ENCODE results near the gene SLC1A6.
"Not testable (repeated sequence)": the region's sequence is repeated elsewhere in the genome, so short reads cannot be mapped to it uniquely, and the experiment has no call there.

Gene SLC1A6

DNA sequence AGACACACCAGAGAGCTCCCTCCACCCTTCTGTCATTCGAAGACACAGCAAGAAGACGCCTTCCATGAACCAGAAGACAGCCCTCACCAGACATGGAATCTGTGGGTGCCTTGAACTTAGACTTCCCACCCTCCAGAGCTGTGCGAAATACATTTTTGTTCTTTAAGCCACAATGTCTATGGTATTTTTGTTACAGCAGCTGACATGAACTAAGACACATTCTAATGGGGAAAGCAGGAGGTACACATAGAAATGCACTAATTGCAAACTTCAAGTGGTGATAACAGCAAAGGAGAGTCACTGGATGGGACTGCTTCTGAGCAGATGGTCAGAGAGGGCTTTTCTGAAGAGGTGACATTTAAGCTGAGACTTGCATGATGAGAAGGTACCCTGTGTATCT, 22.2 kb downstream of the SLC1A6 start:
- no peak for DNase-seq (ENCODE audit: low spot score)

DNA sequence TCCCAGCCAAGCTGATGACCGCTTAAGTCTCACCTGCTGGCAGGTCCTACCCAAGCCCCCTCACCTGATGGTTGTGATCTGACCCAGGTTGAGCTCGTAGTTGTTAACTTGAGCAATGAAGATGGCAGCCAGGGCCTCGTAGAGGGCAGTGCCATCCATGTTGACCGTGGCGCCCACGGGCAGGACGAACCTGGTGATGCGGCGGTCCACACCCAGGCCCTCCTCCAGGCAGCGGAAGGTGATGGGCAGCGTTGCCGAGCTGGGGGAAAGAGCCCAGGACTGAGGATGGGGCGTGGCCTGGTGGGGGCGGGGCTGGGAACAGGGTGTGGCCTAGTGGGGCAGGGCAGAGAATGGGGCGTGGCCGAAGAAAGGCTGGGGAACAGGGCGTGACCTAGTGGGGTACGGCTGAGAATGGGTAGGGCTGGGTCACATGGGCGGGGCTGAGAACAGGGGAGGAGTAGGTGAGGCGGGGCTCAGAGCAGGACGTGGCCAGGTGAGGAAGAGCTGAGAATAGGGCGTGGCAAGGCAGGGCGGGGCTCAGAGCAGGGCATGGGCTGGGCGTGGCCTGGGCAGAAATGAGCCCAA, 25.5 kb downstream of the SLC1A6 start:
- peak; percentile 23 for DNase-seq (ENCODE audit: low spot score)

DNA sequence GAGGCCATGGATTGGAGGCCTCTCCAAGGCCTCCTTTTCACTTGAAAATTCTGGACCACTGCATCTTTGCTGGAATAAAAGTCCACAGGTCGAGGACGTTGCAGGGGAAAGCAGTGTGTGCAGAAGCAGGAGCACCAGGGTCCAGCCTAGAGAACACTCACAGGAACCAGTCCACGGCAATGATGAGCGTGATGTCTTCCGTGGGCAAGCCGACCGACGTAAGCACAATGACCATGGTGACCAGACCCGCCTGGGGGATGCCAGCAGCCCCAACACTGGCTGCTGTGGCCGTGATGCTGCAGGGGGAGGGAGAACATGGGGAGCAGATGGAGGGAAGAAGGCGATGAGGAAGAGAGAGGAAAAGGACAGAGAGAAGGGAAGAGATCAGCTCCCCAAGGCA, 26.9 kb downstream of the SLC1A6 start:
- DNase-seq (ENCODE audit: low spot score): no peak

DNA sequence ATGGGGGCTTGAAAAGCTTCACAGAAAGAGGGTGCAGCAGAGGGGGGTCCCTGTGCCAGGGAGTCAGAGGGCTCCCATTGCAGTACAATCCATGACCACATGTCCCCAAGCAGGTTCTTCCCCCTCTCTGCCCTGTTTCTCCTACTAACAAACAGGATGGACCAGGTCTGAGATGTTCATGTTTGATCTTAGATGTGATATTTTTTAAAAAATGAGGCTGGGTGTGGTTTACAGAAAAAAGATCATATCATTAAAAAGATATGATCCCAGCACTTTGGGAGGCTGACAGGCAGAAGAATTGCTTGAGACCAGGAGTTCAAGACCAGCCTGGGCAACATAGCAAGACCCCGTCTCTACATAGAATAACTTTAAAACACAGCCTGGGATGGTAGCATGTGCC, 29.2 kb downstream of the SLC1A6 start:
- no peak for DNase-seq (ENCODE audit: low spot score)

DNA sequence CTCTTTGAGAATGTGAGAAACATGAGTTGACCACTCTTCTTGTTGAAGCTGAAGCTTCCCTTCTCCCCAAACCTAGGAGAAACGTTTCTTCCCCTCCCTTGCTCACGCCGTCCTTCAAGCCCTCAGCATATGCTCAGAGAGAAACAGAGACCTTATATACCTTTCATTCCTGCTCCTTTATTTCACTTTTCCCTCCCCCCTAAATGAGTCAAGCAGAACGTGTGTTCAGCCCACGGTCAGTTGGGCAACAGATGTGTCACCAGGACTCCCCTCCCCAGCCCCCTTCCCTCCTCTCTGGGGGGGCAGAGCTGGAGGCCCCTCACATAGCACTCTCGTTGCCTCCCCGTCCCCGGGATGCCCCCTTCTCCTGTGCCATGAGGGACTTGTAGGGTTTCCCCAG, 29.8 kb downstream of the SLC1A6 start:
- no peak for DNase-seq (ENCODE audit: low spot score)

DNA sequence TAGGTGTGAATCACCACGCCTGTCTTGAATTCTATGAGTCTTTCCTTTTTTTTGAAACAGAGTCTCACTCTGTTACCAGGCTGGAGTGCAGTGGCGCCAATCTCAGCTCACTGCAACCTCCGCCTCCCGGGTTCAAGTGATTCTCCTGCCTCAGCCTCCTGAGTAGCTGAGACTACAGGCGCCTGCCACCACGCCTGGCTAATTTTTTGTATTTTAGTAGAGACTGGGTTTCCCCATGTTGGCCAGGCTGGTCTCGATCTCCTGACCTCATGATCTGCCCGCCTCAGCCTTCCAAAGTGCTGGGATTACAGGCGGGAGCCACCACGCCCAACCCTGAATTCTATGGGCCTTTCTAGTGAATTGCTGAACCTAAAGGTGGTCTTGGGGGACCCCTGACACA, 30.3 kb downstream of the SLC1A6 start:
- not testable (repeated sequence) for DNase-seq (ENCODE audit: low spot score)

DNA sequence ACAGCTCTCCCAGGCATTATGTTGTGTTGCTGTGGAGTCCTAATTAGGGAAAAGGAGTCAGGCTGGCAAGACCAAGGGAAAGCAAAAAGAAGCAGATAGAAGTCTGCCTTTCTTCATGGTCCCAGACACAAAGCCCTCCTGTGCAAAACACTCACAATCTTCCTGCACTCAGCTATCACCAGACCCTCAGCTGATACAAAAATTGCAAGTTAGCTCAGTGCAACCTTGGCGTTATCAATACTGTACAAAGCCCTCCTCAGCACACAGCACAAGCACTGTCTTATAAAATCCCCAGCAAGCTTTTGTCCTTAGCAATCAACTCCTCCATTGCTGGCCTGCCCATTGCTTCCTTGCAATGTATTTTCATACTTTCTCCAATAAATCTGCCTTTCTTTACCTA, 35.2 kb downstream of the SLC1A6 start:
- DNase-seq (ENCODE audit: low spot score): no peak

DNA sequence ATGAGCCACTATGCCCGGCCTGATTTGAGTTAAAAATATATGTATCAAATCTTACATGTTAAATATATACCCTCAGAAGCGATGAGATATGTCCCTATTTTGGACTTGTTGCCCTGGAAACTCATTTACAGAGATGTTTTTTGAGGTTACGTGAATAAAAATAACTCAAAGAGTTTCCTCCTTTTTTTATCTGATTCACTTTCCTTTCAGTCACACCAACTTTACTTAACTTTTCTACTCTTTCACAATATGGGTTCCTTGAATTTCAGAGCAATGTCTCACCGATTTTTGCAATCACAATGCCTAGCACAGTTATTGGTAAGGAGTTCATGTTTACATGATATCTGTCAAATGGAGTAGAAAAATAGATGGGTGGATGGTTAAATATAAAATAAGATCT, 36.1 kb downstream of the SLC1A6 start:
- DNase-seq (ENCODE audit: low spot score): no peak

DNA sequence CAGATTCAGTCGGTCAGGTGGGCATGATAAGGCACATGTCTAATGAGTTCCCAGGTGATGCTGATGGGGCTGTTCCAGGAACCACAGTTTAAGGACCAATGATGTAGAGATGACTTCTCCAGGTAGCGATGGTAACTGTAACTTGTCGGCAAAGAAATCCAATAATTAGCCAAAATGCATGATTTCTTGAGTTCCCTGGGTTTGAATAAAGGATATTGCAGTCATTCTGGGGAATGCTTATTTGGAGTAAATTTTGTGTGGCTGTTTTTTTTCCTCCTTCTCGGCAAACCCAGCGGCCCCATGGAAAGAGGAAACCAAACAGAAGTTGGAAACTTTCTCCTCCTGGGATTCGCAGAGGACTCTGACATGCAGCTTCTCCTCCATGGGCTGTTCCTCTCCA, 38.5 kb downstream of the SLC1A6 start, which contains the start of gene OR7C2:
Gene OR7C2, plus strand, starts transcription at position 301 of the 400 bp plus-strand sequence. Its CDS starts 0 bp downstream, at position 301.
- no peak for DNase-seq (ENCODE audit: low spot score)

DNA sequence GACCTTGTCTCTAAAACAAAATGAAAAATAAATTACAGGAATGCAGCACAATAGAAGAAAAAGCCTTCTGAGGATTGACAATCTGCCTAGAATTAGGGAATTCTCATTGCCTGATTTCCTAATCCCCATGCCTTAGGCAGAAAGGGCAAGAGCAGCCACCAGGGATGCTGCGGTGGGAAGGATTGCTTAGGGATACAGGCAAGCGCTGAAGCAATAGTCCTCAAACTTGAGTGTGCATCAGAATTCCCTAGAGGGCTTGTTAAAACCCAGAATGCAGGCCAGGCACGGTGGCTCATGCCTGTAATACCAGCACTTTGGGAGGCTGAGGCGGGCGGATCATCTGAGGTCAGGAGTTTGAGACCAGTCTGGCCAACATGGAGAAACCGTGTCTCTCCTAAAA, 39.4 kb downstream of the SLC1A6 start:
- DNase-seq (ENCODE audit: low spot score): no peak

DNA sequence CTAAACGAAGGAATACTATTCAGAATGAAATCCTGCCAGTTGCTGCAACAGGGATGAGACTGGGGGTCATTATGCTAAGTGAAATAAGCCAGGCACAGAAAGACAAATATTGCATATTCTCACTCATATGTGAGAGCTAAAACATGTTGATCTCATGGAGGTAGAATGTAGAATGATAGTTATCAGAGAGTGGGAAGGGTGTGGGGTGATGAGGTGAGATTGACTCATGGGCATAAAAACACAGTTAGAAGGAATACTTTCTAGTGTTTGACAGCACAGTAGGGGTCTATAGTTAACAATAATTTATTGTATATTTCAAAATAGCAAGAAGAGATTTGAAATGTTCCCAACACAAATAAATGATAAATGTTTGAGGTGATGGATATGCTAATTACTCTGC, 46.2 kb downstream of the SLC1A6 start:
- no peak for DNase-seq (ENCODE audit: low spot score)

DNA sequence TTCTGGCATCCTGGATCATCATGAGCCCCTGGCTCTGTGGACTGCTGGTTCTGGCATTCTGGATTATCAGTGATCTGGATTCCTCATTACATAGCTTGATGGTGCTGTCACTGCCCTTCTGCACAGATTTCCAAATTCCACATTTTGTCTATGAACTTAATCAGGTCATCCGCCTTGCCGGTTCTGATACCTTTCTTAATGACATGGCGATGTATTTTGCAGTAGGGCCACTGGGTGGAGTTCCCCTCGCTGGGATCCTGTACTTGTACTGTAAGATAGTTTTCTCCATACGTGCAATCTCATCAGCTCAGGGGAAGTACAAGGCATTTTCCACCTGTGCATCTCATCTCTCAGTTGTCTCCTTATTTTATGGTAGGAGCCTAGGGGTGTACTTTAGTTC, 62.8 kb downstream of the SLC1A6 start:
- DNase-seq (ENCODE audit: low spot score): no peak

DNA sequence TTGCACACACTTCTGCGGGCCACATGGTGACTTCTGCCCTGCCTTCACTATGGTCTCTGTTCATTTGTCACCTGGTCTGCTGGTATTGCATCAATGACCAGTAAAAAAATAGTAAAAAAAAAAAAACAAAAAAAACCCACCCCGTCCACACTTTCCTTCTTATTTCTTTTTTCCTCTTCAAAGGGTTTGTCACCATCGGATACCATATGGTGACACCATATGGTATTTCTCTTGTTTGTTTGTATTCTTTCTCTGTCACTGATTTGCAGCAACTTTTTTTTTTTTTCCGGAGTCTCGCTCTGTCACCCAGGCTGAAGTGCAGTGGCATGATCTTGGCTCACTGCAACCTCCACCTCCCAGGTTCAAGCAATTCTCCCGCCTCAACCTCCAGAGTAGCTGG, 64.5 kb downstream of the SLC1A6 start:
- DNase-seq (ENCODE audit: low spot score): no peak

DNA sequence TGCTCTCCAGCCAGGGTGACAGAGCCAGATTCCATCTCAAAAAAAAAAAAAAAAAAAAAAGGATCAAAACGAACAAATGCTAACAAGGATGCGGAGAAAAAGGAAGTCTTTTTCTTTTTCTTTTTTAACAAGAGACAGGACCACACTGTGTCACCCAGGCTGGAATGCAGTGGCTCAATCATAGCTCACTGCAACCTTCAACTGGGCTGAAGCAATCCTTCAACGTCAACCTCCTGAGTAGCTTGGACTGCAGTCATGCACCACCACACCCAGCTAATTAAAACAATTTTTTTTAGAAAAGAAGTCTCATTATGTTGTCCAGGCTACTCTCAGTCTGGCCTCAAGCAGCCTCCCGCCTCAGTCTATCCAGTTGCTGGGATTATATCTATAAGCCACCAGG, 73.0 kb downstream of the SLC1A6 start:
- DNase-seq (ENCODE audit: low spot score): no peak

DNA sequence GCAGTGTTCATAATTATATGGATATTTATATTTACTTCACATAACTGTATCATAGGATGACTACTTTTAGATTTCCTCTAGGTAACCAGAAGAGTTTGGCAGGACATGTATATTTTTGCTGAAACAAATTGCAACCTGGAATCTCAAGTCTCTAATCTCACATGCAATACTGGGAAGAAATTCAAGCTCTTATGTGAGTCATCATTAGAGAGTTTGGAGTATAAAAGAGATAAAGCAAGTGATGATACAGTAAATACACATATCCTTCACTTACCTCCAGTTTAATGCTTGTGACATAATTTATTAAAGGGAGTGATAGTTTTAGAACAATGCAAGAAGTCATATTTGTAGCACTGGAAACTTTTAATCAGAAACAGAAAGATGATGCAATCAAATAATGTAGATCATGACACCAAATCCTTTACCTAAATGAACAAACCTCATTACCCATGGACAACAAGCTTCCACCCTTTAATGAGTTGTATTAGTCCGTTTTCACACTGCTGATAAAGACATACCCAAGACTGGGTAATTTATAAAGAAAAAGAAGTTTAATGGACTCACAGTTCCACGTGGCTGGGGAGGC, 77.9 kb downstream of the SLC1A6 start:
- no peak for DNase-seq (ENCODE audit: low spot score)

Data from iPS-NIHi11 (cell line).